Amniotic stem cell (primary cell): ENCODE measurements around the gene ZNF423.
"Not testable (repeated sequence)": the region's sequence is repeated elsewhere in the genome, so short reads cannot be mapped to it uniquely, and the experiment has no call there.

Experiments used
- DNase-seq: peaks from one replicate; lab custom pipeline; 2025; lab: John Stamatoyannopoulos, UW

Gene ZNF423

GRCh38 chr16:49855822-49856671 lies at the start of gene ZNF423:
ZNF423 (minus strand) TSS chr16:49856112; CDS start chr16:49855774, 338 bp downstream.
- DNase-seq = no peak

- no peak for DNase-seq
Measured at GRCh38 chr16:49904348-49905062, 48.6 kb upstream of the ZNF423 start.

- DNase-seq = no peak
Measured at GRCh38 chr16:49902908-49903307, 47.0 kb upstream of the ZNF423 start.

- DNase-seq = no peak
Measured at GRCh38 chr16:49901711-49902110, 45.8 kb upstream of the ZNF423 start.

- DNase-seq = no peak
Measured at GRCh38 chr16:49900875-49901274, 45.0 kb upstream of the ZNF423 start.

GRCh38 chr16:49899991-49900695 lies 44.2 kb upstream of the ZNF423 start:
- DNase-seq = no peak

- no peak for DNase-seq
Measured at GRCh38 chr16:49896447-49896964, 40.6 kb upstream of the ZNF423 start.

GRCh38 chr16:49890876-49891275 lies 35.0 kb upstream of the ZNF423 start:
- no peak for DNase-seq

GRCh38 chr16:49889725-49890397 lies 33.9 kb upstream of the ZNF423 start:
- DNase-seq = no peak

- DNase-seq = no peak
Measured at GRCh38 chr16:49886554-49887094, 30.7 kb upstream of the ZNF423 start.

- DNase-seq = no peak
Measured at GRCh38 chr16:49884033-49885015, 28.4 kb upstream of the ZNF423 start.

- no peak for DNase-seq
Measured at GRCh38 chr16:49883076-49884014, 27.4 kb upstream of the ZNF423 start.

- DNase-seq = no peak
Measured at GRCh38 chr16:49881890-49882289, 26.0 kb upstream of the ZNF423 start.

GRCh38 chr16:49878540-49878939 lies 22.6 kb upstream of the ZNF423 start:
- not testable (repeated sequence) for DNase-seq

GRCh38 chr16:49876716-49877129 lies 20.8 kb upstream of the ZNF423 start:
- no peak for DNase-seq

- no peak for DNase-seq
Measured at GRCh38 chr16:49875806-49876715, 20.1 kb upstream of the ZNF423 start.

GRCh38 chr16:49874613-49875237 lies 18.8 kb upstream of the ZNF423 start:
- no peak for DNase-seq

- DNase-seq = not testable (repeated sequence)
Measured at GRCh38 chr16:49871824-49872223, 15.9 kb upstream of the ZNF423 start.
